Measurements from ENCODE around the gene DLG1.

GRCh38 chr3:197082871-197083270 lies 215.5 kb downstream of the DLG1 start:
- TF ChIP-seq, protein P1, sequence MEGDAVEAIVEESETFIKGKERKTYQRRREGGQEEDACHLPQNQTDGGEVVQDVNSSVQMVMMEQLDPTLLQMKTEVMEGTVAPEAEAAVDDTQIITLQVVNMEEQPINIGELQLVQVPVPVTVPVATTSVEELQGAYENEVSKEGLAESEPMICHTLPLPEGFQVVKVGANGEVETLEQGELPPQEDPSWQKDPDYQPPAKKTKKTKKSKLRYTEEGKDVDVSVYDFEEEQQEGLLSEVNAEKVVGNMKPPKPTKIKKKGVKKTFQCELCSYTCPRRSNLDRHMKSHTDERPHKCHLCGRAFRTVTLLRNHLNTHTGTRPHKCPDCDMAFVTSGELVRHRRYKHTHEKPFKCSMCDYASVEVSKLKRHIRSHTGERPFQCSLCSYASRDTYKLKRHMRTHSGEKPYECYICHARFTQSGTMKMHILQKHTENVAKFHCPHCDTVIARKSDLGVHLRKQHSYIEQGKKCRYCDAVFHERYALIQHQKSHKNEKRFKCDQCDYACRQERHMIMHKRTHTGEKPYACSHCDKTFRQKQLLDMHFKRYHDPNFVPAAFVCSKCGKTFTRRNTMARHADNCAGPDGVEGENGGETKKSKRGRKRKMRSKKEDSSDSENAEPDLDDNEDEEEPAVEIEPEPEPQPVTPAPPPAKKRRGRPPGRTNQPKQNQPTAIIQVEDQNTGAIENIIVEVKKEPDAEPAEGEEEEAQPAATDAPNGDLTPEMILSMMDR (IDR thresholded peaks at IDR 0.05) = no peak
- TF ChIP-seq POLR2A (IDR thresholded peaks at IDR 0.05) = no peak
